Measurements from ENCODE around the gene HPCAL4.

HPCAL4 gene

GRCh38 chr1:39701049-39701439, 9.8 kb upstream of the HPCAL4 start:
- peaks cover 0 to 12% of the 10 kb centered on the region in 2 donors for H3K27me3 ChIP-seq (ENCODE audit: control insufficient read depth in 1 of 2, insufficient read depth in 2 of 2, low read length in 2 of 2)
- H3K27ac ChIP-seq (ENCODE audit: low read length) = no peak overlapping the region
- no peak overlapping the region for H3K9ac ChIP-seq (ENCODE audit: low read length in 2 of 2)
- H3K9me3 ChIP-seq (ENCODE audit: control insufficient read depth in 2 of 2, low read length in 2 of 2) = no peaks in the 10 kb centered on the region
- no peaks in the 10 kb centered on the region for H3K36me3 ChIP-seq (ENCODE audit: control insufficient read depth in 2 of 2, insufficient read depth in 2 of 2, low read length in 2 of 2)
- no peaks in the 10 kb centered on the region for H3K4me1 ChIP-seq (ENCODE audit: control insufficient read depth, insufficient read depth, low read length)
- H3K4me3 ChIP-seq (ENCODE audit: low read length in 2 of 2) = no peak overlapping the region

GRCh38 chr1:39700348-39700747, 9.1 kb upstream of the HPCAL4 start:
- Histone ChIP-seq H3K36me3 (ENCODE audit: control insufficient read depth in 2 of 2, insufficient read depth in 2 of 2, low read length in 2 of 2) (no peaks in the 10 kb centered on the region), H3K9ac (ENCODE audit: low read length in 2 of 2) (no peak overlapping the region), H3K9me3 (ENCODE audit: control insufficient read depth in 2 of 2, low read length in 2 of 2) (no peaks in the 10 kb centered on the region), H3K27me3 (ENCODE audit: control insufficient read depth in 1 of 2, insufficient read depth in 2 of 2, low read length in 2 of 2) (peaks cover 0 to 12% of the 10 kb centered on the region in 2 donors), H3K27ac (ENCODE audit: low read length) (no peak overlapping the region), H3K4me3 (ENCODE audit: low read length in 2 of 2) (no peak overlapping the region), H3K4me1 (ENCODE audit: control insufficient read depth, insufficient read depth, low read length) (no peaks in the 10 kb centered on the region)

DNA sequence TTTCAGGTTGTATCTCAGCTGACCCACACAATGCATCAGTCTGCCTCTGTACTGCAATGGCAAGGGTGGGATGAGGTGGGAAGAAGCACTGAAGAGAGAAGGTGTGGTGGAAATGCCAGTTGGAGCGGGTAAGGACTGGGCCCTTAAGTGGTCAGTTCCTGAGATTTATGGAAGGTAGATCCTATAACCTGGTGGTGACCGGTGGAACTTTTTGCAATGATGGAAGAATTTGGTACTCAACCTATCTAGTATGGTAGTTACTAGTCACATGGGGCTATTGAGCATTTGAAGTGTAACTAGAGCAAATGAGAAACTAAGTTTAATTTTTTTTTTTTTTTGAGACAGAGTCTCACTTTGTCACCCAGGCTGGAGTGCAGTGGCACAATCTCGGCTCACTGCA, 8.2 kb upstream of the HPCAL4 start:
- H3K9ac ChIP-seq (ENCODE audit: low read length in 2 of 2) = no peak overlapping the region
- no peaks in the 10 kb centered on the region for H3K9me3 ChIP-seq (ENCODE audit: control insufficient read depth in 2 of 2, low read length in 2 of 2)
- H3K27me3 ChIP-seq (ENCODE audit: control insufficient read depth in 1 of 2, insufficient read depth in 2 of 2, low read length in 2 of 2) = peaks cover 0 to 12% of the 10 kb centered on the region in 2 donors
- no peak overlapping the region for H3K4me3 ChIP-seq (ENCODE audit: low read length in 2 of 2)
- H3K36me3 ChIP-seq (ENCODE audit: control insufficient read depth in 2 of 2, insufficient read depth in 2 of 2, low read length in 2 of 2) = no peaks in the 10 kb centered on the region
- no peaks in the 10 kb centered on the region for H3K4me1 ChIP-seq (ENCODE audit: control insufficient read depth, insufficient read depth, low read length)
- H3K27ac ChIP-seq (ENCODE audit: low read length) = no peak overlapping the region

- Histone ChIP-seq H3K9me3 (ENCODE audit: control insufficient read depth in 2 of 2, low read length in 2 of 2) (no peaks in the 10 kb centered on the region), H3K36me3 (ENCODE audit: control insufficient read depth in 2 of 2, insufficient read depth in 2 of 2, low read length in 2 of 2) (no peaks in the 10 kb centered on the region), H3K4me1 (ENCODE audit: control insufficient read depth, insufficient read depth, low read length) (no peaks in the 10 kb centered on the region), H3K27me3 (ENCODE audit: control insufficient read depth in 1 of 2, insufficient read depth in 2 of 2, low read length in 2 of 2) (peaks cover 0 to 12% of the 10 kb centered on the region in 2 donors), H3K9ac (ENCODE audit: low read length in 2 of 2) (no peak overlapping the region), H3K4me3 (ENCODE audit: low read length in 2 of 2) (no peak overlapping the region), H3K27ac (ENCODE audit: low read length) (no peak overlapping the region)
These were observed 7.3 kb upstream of the HPCAL4 start for GRCh38 chr1:39698568-39698967.

DNA sequence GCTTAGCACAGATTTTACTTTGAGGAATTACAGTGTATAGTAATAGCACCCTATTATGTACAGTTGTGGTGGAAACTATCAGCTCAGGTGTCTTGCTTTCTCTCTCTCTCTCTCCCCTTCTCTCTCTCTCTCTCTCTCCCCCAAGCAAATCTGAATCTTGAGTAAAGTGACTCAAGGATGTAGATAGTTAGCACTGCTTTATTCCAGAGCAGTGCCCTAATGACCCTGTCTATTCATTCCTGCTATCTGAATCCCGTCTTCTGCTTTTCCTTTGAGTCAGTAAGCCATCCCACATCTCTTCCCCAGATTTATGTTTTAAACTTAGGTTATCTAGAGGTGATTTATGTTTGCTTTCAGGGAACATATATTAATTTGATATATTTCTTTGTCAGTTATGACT, 5.2 kb upstream of the HPCAL4 start:
- Histone ChIP-seq H3K27me3 (ENCODE audit: control insufficient read depth in 1 of 2, insufficient read depth in 2 of 2, low read length in 2 of 2) (peaks cover 18 to 20% of the 10 kb centered on the region in 2 donors), H3K9ac (ENCODE audit: low read length in 2 of 2) (no peak overlapping the region), H3K27ac (ENCODE audit: low read length) (no peak overlapping the region), H3K36me3 (ENCODE audit: control insufficient read depth in 2 of 2, insufficient read depth in 2 of 2, low read length in 2 of 2) (no peaks in the 10 kb centered on the region), H3K4me1 (ENCODE audit: control insufficient read depth, insufficient read depth, low read length) (peaks cover 13% of the 10 kb centered on the region), H3K9me3 (ENCODE audit: control insufficient read depth in 2 of 2, low read length in 2 of 2) (no peaks in the 10 kb centered on the region), H3K4me3 (ENCODE audit: low read length in 2 of 2) (no peak overlapping the region)

- H3K4me1 ChIP-seq (ENCODE audit: control insufficient read depth, insufficient read depth, low read length) = peaks cover 22% of the 10 kb centered on the region
- H3K27ac ChIP-seq (ENCODE audit: low read length) = no peak overlapping the region
- no peak overlapping the region for H3K9ac ChIP-seq (ENCODE audit: low read length in 2 of 2)
- peaks cover 28 to 32% of the 10 kb centered on the region in 2 donors for H3K27me3 ChIP-seq (ENCODE audit: control insufficient read depth in 1 of 2, insufficient read depth in 2 of 2, low read length in 2 of 2)
- H3K9me3 ChIP-seq (ENCODE audit: control insufficient read depth in 2 of 2, low read length in 2 of 2) = no peaks in the 10 kb centered on the region
- no peaks in the 10 kb centered on the region for H3K36me3 ChIP-seq (ENCODE audit: control insufficient read depth in 2 of 2, insufficient read depth in 2 of 2, low read length in 2 of 2)
- H3K4me3 ChIP-seq (ENCODE audit: low read length in 2 of 2) = no peak overlapping the region
These were observed 3.8 kb upstream of the HPCAL4 start for GRCh38 chr1:39695016-39695415.

GRCh38 chr1:39694026-39694425, 2.8 kb upstream of the HPCAL4 start:
- H3K36me3 ChIP-seq (ENCODE audit: control insufficient read depth in 2 of 2, insufficient read depth in 2 of 2, low read length in 2 of 2) = no peaks in the 10 kb centered on the region
- H3K9me3 ChIP-seq (ENCODE audit: control insufficient read depth in 2 of 2, low read length in 2 of 2) = no peaks in the 10 kb centered on the region
- H3K9ac ChIP-seq (ENCODE audit: low read length in 2 of 2) = no peak overlapping the region
- peaks cover 34 to 38% of the 10 kb centered on the region in 2 donors for H3K27me3 ChIP-seq (ENCODE audit: control insufficient read depth in 1 of 2, insufficient read depth in 2 of 2, low read length in 2 of 2)
- no peak overlapping the region for H3K4me3 ChIP-seq (ENCODE audit: low read length in 2 of 2)
- peaks cover 22% of the 10 kb centered on the region for H3K4me1 ChIP-seq (ENCODE audit: control insufficient read depth, insufficient read depth, low read length)
- H3K27ac ChIP-seq (ENCODE audit: low read length) = no peak overlapping the region

DNA sequence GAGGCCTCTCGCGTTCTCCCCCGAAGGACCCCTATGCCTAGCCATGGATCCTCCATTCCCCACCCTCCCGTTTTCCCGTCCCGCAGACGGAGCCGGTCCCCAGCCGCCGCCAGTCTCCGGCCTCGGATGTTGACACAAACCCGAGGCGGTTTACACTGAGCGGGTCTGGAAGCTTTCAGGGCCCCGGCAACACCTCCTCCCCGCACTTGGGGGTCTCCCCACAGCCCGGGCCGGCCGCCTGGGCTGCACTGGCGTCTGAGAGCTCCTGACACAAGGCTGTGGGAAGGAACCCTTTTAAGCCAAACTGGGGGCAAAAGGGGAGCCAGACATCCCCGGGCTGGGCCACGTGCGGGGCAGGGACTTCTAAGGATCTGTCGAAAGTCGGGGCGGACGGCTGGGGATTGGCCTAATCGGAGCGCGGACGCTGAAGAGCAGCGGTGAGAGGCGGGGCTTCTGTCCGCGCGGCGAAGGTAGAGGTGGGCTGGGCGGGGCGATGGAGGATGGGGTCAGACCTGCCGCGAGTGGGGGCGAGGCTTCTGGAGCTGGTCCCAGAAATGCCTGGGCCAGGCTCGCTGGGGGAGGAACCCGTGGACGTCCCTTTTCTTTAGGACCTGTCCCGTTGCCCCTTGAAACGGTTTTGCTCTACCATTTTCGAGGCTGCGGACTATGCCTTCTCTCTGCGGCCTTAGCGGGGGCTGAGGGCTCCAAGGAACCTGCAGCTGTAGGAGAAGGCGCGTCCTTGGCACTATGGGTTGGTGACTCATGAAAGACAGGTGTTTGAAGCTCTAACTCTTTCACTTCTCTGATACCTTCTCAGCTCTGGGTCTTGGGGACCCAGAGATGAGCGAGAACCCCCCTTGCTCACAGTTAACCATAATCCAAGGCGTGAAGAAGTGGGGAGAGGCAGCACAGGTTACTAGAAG, 1.2 kb upstream of the HPCAL4 start:
- Histone ChIP-seq H3K4me1 (ENCODE audit: control insufficient read depth, insufficient read depth, low read length) (peaks cover 22% of the 10 kb centered on the region), H3K4me3 (ENCODE audit: low read length in 2 of 2) (peak overlapping the region; percentile 59 to 69), H3K36me3 (ENCODE audit: control insufficient read depth in 2 of 2, insufficient read depth in 2 of 2, low read length in 2 of 2) (no peaks in the 10 kb centered on the region), H3K9me3 (ENCODE audit: control insufficient read depth in 2 of 2, low read length in 2 of 2) (no peaks in the 10 kb centered on the region), H3K27ac (ENCODE audit: low read length) (no peak overlapping the region), H3K9ac (ENCODE audit: low read length in 2 of 2) (no peak overlapping the region), H3K27me3 (ENCODE audit: control insufficient read depth in 1 of 2, insufficient read depth in 2 of 2, low read length in 2 of 2) (peaks cover 37 to 43% of the 10 kb centered on the region in 2 donors)

GRCh38 chr1:39690794-39691382, 345 bp downstream of the HPCAL4 start:
- Histone ChIP-seq H3K9ac (ENCODE audit: low read length in 2 of 2) (no peak overlapping the region), H3K27me3 (ENCODE audit: control insufficient read depth in 1 of 2, insufficient read depth in 2 of 2, low read length in 2 of 2) (peaks cover 47 to 48% of the 10 kb centered on the region in 2 donors), H3K27ac (ENCODE audit: low read length) (no peak overlapping the region), H3K4me1 (ENCODE audit: control insufficient read depth, insufficient read depth, low read length) (peaks cover 22% of the 10 kb centered on the region), H3K4me3 (ENCODE audit: low read length in 2 of 2) (peak overlapping the region; percentile 59 to 69), H3K9me3 (ENCODE audit: control insufficient read depth in 2 of 2, low read length in 2 of 2) (no peaks in the 10 kb centered on the region), H3K36me3 (ENCODE audit: control insufficient read depth in 2 of 2, insufficient read depth in 2 of 2, low read length in 2 of 2) (no peaks in the 10 kb centered on the region)

DNA sequence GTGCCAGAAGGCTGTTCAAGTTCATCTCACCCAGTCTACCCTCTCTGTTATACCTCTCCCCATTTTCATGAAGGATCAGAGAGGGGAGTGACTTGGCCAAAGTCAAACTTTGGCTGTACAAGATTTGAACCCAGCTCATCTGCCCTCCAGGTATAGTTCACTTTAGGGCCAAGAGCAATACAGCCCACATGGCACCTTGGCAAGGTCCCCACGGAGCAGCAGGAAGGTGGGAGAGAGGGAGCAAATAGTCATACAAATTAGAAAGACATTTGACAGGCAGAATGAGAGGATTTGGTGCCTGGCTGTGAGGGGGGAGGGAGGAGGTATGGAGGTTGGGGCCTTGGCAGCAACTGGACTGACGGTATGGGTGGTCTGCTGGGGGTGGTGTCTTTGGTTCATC, 1.0 kb downstream of the HPCAL4 start:
- Histone ChIP-seq H3K9ac (ENCODE audit: low read length in 2 of 2) (no peak overlapping the region), H3K4me1 (ENCODE audit: control insufficient read depth, insufficient read depth, low read length) (peaks cover 22% of the 10 kb centered on the region), H3K27me3 (ENCODE audit: control insufficient read depth in 1 of 2, insufficient read depth in 2 of 2, low read length in 2 of 2) (peaks cover 47 to 48% of the 10 kb centered on the region in 2 donors), H3K4me3 (ENCODE audit: low read length in 2 of 2) (no peak overlapping the region), H3K36me3 (ENCODE audit: control insufficient read depth in 2 of 2, insufficient read depth in 2 of 2, low read length in 2 of 2) (no peaks in the 10 kb centered on the region), H3K27ac (ENCODE audit: low read length) (no peak overlapping the region), H3K9me3 (ENCODE audit: control insufficient read depth in 2 of 2, low read length in 2 of 2) (no peaks in the 10 kb centered on the region)

DNA sequence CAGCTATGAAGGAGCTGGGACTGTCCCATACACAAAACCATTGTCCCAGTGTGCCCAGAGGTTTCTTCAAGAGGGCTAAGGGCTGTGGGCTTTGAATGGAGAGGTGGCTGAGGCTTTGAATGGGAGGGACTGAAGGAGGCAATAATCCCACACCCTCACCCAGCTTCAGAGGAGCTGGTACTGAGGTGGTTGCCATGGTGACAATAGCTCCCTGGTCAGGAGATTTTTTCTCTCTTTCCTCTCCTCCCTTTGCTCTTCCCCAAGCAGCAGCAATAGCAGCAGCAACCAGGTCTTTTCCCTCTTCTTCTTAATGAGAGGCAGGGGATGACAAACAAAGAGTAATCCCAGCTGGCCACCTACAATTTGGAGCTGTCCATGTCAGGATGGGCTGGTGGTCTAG, 1.6 kb downstream of the HPCAL4 start:
- Histone ChIP-seq H3K4me1 (ENCODE audit: control insufficient read depth, insufficient read depth, low read length) (peaks cover 22% of the 10 kb centered on the region), H3K4me3 (ENCODE audit: low read length in 2 of 2) (no peak overlapping the region), H3K27me3 (ENCODE audit: control insufficient read depth in 1 of 2, insufficient read depth in 2 of 2, low read length in 2 of 2) (peaks cover 50 to 52% of the 10 kb centered on the region in 2 donors), H3K27ac (ENCODE audit: low read length) (no peak overlapping the region), H3K9ac (ENCODE audit: low read length in 2 of 2) (no peak overlapping the region), H3K9me3 (ENCODE audit: control insufficient read depth in 2 of 2, low read length in 2 of 2) (no peaks in the 10 kb centered on the region), H3K36me3 (ENCODE audit: control insufficient read depth in 2 of 2, insufficient read depth in 2 of 2, low read length in 2 of 2) (no peaks in the 10 kb centered on the region)
